ENCODE measurements around the gene THRB. TPM values are rescaled to one million over a fixed set of nuclear protein-coding genes. Genes with fewer than 3 reads are reported as not detected.
A peak's percentile ranks its signal among the peaks of the same experiment; 100 is the strongest.

THRB gene
- total and polyA plus RNA-seq, 8 donors: 2.1 to 12.4 (median 7.8) TPM

- FAIRE-seq (no peak), ATAC-seq (no peak), DNase-seq (no peak)
- TF ChIP-seq CTCF (IDR thresholded peaks at IDR 0.05): no peak
- Histone ChIP-seq H3K9me3 (no peaks in the 10 kb centered on the region), H3K27ac (no peak overlapping the region), H3K4me1 (peaks cover 0 to 7% (median 0%) of the 10 kb centered on the region in 3 donors), H3K36me3 (no peaks in the 10 kb centered on the region), H3K27me3 (no peaks in the 10 kb centered on the region), H3K4me3 (no peak overlapping the region)
- intact Hi-C loops (cut with DNase I): no loop called here
Observed at GRCh38 chr3:24261521-24261920, 233.1 kb downstream of the THRB start.

GRCh38 chr3:24259901-24260512, 234.6 kb downstream of the THRB start:
- Histone ChIP-seq H3K4me3 (no peak overlapping the region), H3K9me3 (no peaks in the 10 kb centered on the region), H3K27ac (no peak overlapping the region), H3K4me1 (peaks cover 0 to 7% (median 0%) of the 10 kb centered on the region in 3 donors), H3K36me3 (no peaks in the 10 kb centered on the region), H3K27me3 (no peaks in the 10 kb centered on the region)
- no peak for FAIRE-seq
- 50 to 57% methylated on average over 2 of the region's 2 CpGs for WGBS, 2 donors
- intact Hi-C loops (cut with DNase I): no loop called here
- DNase-seq: peak in 2 of 6 donors; percentile 24 to 38
- no peak for TF ChIP-seq CTCF (IDR thresholded peaks at IDR 0.05)
- ATAC-seq: peak; percentile 79 to 92 (median 82)

GRCh38 chr3:24258727-24259600, 235.7 kb downstream of the THRB start:
- ATAC-seq (peak; percentile 46 to 75 (median 61)), FAIRE-seq (no peak)
- WGBS, 2 donors: 57 to 72% methylated on average over 12 of the region's 12 CpGs

GRCh38 chr3:24258260-24258659, 236.4 kb downstream of the THRB start:
- Histone ChIP-seq H3K4me3 (no peak overlapping the region), H3K9me3 (no peaks in the 10 kb centered on the region), H3K27ac (no peak overlapping the region), H3K27me3 (no peaks in the 10 kb centered on the region), H3K36me3 (no peaks in the 10 kb centered on the region), H3K4me1 (peaks cover 0 to 7% (median 0%) of the 10 kb centered on the region in 3 donors)
- WGBS, 2 donors: 93 to 97% methylated on average over 5 of the region's 5 CpGs
- FAIRE-seq (no peak), ATAC-seq (no peak), DNase-seq (no peak)
- intact Hi-C loops (cut with DNase I): no loop called here
- no peak for TF ChIP-seq CTCF (IDR thresholded peaks at IDR 0.05)

More at GRCh38 chr3:24258727-24259600, 235.7 kb downstream of the THRB start:
- Histone ChIP-seq H3K36me3 (no peaks in the 10 kb centered on the region), H3K27ac (peak overlapping the region in 1 of 4 donors; percentile 25), H3K4me1 (peaks cover 0 to 7% (median 0%) of the 10 kb centered on the region in 3 donors), H3K27me3 (no peaks in the 10 kb centered on the region), H3K4me3 (no peak overlapping the region), H3K9me3 (no peaks in the 10 kb centered on the region)
- intact Hi-C loops (cut with DNase I): no loop called here
- DNase-seq: no peak
- no peak for TF ChIP-seq CTCF (IDR thresholded peaks at IDR 0.05)
